Measurements from ENCODE around the gene PDGFC. TPM values are rescaled to one million over a fixed set of nuclear protein-coding genes. Genes with fewer than 3 reads are reported as not detected.
A peak's percentile ranks its signal among the peaks of the same experiment; 100 is the strongest.

The PDGFC gene, protein sequence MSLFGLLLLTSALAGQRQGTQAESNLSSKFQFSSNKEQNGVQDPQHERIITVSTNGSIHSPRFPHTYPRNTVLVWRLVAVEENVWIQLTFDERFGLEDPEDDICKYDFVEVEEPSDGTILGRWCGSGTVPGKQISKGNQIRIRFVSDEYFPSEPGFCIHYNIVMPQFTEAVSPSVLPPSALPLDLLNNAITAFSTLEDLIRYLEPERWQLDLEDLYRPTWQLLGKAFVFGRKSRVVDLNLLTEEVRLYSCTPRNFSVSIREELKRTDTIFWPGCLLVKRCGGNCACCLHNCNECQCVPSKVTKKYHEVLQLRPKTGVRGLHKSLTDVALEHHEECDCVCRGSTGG
- 82.7 TPM for polyA plus RNA-seq (ENCODE audit: insufficient read length)
- long read RNA-seq, donor 1, full-length matches to known transcripts: 15 of 15 reads
- long read RNA-seq, donor 1, partial matches to known transcripts: 0 of 15 reads
- long read RNA-seq, donor 1, other reads (novel, unspliced or antisense): 0 of 15 reads
- long read RNA-seq, donor 2, full-length matches to known transcripts: 7 of 7 reads
- long read RNA-seq, donor 2, partial matches to known transcripts: 0 of 7 reads
- long read RNA-seq, donor 2, other reads (novel, unspliced or antisense): 0 of 7 reads
- long read RNA-seq, donor 3, full-length matches to known transcripts: 5 of 5 reads
- long read RNA-seq, donor 3, partial matches to known transcripts: 0 of 5 reads
- long read RNA-seq, donor 3, other reads (novel, unspliced or antisense): 0 of 5 reads
- long read RNA-seq, donor 4: 0 reads
- long read RNA-seq, donor 5, full-length matches to known transcripts: 10 of 10 reads
- long read RNA-seq, donor 5, partial matches to known transcripts: 0 of 10 reads
- long read RNA-seq, donor 5, other reads (novel, unspliced or antisense): 0 of 10 reads
- long read RNA-seq, donor 6, full-length matches to known transcripts: 9 of 21 reads
- long read RNA-seq, donor 6, partial matches to known transcripts: 12 of 21 reads
- long read RNA-seq, donor 6, other reads (novel, unspliced or antisense): 0 of 21 reads
- long read RNA-seq, donor 7, full-length matches to known transcripts: 13 of 13 reads
- long read RNA-seq, donor 7, partial matches to known transcripts: 0 of 13 reads
- long read RNA-seq, donor 7, other reads (novel, unspliced or antisense): 0 of 13 reads
- long read RNA-seq, donor 8, full-length matches to known transcripts: 6 of 6 reads
- long read RNA-seq, donor 8, partial matches to known transcripts: 0 of 6 reads
- long read RNA-seq, donor 8, other reads (novel, unspliced or antisense): 0 of 6 reads

DNA sequence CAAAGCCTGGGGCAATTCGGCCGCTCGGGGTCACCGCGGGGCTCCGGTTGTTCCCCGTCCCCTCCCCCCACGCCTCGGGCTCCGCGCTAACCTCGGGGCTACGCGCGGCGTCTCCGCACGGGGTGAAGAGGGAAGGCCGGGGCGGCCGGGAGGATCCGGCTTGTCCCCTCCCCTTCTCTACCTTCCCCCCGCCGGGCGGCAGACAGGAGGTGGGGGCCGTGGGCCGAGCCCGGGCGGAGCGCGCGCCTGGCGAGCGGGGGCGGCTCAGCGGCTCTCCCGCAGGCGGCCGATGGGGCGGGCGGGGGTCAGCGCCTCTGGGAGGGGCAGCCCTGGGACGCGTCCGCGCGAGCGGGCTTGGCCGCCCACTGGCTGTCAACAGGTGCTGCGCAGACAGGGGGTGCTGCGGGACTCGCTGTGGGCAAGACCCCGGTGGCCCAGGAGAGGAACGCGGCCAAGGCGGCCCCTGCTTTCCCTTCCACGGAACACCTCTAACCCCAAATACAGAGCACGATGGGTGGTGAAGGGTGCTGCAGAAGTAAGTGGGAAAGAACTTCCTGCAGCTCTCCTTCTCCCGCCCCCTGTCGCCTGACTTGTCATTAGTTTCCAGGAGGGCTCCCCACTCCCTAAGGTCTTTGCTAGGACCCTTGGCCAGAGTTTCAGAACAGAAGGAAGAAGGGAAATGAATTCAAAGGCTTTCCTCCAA, at the start of gene PDGFC:
PDGFC (minus strand) TSS at position 124 of the 703 bp plus-strand sequence. CDS start 896 bp downstream, outside the sequence.
- peak; percentile 79 for DNase-seq

DNA sequence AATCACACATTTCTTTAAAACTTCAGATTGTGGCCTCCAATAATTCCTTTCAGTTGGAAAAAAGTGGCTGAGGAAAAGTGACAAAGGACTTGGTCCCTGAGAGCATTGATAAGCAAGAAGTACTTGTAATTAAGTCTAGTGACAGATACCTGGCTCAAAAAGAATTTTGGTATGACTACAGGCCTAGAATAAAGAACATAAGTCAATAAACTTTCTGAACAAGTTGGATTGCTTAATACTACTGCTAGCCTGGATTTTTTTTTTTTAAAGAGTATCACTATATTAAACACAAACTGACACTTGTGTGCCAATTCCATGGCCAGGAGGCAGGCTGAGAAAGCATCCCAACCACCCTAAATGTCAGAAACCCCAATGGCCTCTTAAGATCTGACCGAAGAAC, 49.3 kb upstream of the PDGFC start:
- no peak for DNase-seq

DNA sequence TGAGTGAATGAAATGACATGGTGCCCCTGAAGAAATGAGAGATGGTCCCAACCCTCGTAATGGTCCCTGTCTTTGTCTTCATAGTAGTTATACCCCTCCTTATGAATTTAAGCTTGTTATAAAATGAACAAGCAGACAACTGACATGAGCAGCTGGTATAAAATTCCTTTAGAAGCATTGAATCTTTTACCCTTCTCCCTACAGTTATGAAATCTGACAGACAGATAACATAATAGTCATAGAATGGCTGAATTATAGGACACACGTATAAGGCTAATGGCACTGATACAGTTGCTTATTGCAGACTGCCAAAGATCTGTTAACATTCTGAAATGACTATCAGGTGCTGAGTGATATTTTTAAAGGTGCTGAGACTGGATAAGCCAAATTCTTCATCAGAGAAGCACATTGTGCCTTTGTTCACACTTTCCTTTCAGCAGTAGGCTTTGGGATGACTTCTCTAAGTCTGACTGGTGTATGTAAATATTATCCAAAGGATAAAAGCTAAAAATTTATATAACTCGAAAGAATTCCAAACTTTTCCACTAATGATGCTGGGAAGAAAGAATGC, 47.4 kb upstream of the PDGFC start:
- DNase-seq: no peak

DNA sequence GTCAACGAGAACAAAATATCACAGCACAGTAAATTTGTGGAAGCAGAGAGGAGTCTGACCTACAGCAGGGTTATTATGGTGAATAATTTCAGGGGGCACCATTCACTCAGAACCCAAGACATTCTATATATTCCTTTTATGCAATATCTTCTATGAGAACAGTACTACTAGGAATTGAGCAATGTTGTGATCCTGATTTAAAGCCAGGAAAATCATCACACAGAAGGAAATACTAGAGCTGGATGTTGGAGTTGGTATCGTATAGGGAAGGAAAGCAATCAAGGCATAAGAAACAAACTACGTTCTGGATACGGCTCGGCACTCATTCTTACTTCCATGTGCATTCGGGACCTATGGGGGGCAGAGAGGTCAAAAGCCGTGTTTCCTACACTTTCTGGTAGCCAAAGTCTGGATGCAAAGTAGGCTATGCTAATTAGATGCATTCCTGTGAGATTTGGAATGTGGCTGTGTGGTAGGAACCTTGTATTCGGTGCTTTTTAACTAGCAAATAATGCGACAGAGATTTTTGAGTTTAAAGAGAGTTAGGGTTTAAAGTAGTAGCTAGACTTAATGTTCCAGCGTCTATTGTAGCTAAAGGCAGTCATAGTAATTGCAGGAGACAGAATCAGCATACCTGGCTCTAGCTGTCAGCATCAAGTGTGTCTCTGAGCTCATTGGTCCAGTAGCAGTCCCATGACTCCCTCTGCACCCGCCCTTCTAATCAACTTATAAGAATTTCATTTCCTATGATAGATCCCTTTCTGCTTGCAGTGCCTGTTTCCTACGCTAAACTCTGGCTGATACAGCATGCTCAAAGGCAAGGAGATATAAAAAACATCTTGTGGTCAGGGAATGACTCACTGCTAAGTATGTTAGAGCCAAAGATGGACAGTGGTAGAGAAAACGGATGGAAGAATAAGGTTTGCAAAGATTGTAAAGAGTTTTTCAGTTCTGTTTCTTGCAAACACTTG, 43.3 kb upstream of the PDGFC start:
- DNase-seq: no peak

DNA sequence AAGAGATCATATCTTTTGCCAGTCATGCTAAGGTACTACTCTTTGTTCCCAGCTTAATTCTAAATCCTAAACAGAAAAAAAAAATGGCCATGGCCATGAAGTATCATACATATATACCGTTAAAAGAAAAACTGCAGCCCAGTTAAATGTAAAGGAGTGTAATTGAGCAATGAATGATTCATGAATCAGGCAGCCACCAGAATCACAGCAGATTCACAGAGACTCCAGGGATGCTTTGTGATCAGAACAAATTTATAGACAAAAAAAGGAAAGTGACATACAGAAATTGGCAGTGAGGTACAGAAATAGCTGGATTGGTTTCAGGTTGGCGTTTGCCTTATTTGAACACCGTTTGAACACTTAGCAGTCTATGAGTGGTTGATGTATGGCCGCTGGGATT, 42.1 kb upstream of the PDGFC start:
- no peak for DNase-seq

DNA sequence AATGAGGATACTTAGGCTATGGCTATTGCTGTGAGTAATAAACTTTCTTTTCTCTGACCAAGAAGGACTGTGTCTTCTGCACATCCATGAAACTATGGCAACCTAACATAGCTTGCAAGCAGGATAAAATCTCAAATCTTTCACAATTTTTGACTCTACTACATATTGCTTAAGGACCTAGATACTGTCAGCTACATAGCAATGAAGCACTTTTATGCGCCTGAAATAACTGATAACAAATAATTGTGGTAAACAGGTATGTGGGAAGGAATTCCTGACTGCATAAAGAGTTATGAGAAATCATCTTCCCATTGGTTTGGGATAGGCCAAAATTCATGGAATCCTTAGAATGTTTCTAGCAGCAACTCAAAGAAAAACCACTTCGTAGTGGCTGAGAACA, 41.2 kb upstream of the PDGFC start:
- DNase-seq: no peak

DNA sequence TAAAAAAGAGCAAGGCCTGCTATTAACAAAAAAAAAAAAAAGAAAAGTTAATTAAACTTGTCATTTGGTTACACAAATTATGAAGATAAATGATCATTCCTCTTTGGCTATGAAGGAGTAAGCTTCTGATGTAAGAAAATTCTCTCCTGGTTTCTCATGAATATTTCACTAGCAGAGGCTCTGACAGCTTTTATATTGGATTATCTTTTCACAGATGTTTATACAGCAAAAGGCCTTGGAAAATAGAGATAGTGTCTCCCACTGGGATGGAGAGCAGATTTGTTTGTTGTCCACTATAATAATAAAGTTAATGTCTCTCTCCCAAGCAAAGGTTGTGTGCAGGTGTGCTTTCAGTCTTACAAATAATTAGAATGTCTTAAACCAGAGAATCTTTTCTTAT, 40.7 kb upstream of the PDGFC start:
- DNase-seq: no peak

DNA sequence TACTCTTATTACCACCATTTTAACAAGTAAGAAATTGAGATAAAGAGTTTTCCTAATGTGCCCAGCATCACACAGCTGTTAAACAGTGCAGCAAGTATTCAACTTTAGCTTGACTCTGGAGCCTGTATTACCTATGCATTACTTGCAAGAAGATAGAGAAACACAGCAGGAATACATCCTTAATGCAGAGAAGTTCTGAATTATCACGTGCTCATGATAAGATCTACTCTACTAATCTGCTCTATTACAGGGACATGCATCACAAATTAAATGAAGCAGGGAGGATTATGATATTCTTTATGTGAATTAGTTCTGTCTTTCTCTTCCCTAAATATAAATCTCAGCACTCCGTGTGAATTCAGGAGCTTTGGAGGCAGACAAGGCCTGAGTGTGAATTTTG, 39.0 kb upstream of the PDGFC start:
- no peak for DNase-seq

DNA sequence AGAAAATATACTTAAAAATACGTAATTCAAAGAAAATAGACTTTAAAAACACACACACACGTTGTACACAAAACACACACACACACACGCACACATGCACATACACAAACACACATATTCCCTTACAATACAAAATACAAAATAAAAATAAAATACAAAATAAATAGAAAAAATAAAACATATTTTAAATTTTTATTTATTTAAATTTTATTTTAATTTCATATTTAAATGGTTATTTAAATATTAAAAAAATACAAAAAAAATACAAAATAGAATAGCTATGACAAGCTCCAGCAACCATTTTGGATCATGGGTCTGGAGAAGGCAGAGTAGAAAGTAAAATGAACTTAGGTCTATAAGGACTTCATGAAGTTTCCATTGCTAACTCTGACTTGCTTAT, 34.2 kb upstream of the PDGFC start:
- no peak for DNase-seq

DNA sequence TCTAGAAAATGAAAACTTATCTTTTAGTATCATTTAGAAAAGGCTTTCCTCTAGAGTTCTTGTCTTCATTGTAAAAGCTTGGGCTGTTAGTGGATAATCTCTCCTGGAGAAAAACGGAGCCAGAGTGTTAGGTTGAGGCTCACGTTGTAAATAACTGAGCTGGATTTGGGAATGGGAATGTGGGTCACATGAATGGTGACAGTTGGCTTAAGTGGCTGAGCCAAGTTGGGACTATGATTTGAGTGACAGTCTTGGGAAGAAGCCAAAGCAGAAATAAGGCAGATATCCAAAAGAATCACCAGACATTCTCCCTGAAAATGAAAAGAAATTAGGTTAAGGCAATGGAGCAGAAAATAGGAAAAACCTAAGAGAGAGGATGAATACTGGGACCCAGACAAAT, 33.6 kb upstream of the PDGFC start:
- DNase-seq: no peak

DNA sequence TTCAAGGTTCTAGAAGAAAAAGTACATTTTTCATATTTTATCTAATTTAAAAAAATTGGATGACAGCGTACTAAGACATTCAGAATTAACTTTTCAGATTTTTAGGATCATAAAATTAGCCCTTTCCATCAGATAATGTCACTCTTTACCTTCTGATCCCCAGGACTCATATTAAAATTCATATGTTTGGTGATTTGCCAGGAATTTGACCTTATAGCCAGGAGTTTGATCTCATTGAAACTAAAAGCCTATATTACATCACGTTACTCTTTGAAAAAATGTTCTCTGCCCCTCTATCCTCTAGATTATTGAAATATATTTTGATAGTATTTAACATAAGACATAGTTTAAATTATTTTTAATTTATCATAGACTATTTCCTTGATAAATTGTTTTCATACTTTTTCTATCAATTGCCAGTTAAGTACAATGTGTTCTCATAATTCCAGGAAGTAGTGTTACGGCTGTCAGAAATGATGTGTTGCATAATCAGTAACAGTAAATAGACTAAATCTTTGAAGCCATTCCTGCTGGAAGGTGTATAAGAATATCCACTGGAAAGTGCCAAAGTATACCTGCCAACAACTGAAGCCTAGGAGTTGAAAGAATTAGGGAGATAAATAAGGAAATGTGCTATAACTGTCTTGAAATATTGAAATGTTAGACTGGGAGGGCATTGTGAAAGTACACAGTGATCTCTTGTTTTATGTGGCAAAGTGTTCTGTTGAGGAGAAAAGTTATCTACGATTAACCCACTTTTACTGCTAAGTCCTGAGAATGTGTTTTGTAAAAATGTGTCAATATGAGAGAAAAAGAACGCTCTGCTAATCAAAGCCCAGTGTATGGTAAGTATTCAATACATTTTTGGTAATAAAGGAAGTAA, 32.9 kb upstream of the PDGFC start:
- no peak for DNase-seq

DNA sequence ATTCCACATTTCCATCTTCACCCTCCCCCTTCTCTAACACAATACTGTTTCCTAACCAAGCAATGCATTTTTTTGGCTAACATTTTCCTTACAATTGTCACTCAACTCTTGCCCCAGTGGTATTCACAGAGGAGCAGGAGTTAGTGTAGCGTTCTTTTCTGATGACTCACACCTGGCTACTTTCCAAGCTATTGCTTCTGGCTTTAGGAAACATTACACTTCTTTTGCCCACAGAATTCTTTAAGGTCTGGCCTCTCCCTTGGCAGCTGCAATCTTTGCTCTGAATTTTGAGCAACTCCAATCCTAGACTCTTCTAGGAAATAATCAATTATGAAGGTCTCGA, 27.5 kb upstream of the PDGFC start:
- DNase-seq: peak; percentile 91

DNA sequence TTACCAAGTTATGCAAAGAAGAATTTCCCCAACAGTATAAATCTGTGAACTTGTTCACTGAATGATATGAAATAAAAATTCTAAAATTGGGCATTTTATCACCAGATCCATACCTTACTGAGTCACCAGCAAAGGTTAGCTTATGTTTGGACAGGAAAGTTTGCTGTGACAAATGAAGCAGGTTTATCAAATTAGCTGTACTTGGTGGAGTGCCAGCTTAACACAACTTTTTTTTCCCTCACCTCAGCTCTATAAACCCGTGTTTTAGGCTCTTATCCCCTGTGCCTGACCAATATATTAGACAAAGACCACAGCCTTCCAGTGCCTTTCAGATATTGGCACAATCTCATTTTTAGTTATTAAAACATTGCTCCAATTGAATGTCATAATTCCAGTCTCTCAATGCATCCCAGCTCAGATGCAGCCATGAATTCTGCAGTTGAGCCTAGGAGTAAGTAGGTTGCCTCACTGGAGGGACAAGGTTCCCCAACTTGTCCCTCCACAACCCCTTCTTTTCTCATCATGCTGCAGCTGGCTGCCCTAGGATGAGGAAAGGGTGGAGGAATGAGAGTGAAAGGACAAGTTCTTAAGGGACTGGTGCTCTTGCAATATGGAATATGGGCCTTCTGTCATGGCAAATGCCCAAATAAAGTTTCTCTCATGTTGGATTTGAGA, 27.0 kb upstream of the PDGFC start:
- DNase-seq: peak; percentile 6

DNA sequence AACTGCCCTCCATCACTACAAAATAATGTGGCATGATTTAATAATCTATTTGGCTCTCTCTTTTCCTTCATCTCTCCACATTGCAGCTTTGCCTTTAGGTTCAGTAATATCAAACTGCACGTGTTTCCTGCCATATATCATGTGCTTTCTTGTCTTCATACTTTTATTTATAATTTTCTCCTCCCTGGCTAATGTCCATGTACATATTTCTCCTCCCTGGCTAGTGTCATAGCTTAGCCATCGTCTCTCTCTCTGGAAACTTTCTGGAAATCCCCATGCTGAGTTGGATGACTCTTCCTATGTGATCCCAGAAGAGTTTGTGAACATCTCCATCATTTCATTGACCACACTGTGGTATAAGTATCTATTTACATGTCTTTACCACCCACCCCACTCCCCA, 21.3 kb upstream of the PDGFC start:
- DNase-seq: no peak

DNA sequence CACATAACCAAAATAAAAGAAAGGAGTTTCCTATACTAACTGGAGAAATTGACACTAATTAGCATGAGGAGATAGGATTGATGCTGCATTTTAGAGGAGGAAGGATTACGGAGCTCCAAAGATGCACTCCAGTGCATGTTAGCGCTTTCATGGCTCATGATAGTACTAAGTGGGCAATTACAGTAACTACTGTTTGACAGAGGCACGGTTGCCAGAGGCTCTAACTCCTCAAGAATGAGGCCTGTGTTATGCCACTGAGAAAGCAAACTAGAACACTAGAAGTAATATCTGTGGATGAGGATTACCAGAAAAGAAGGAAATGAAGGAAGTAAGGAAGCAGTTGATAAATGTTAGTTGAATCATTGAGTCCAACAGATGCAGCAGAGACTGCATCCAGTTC, 19.6 kb upstream of the PDGFC start:
- no peak for DNase-seq

DNA sequence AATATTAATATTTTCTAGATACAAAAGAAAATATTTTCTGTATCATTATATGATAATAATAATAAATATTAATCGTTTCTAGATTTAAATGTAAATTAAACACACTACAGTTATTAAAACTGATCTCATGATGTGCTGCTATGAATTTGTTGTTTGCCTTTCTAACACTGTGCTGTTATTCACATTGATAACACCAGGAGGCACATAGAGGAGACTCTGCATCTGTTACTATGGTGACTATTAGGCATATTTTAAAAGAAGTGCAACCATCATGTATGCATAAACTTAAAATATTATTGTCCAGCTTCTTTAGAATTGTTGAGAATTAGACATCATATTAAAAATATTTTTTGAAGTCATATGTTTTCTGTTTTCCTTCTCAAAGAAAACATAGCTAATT, 11.8 kb upstream of the PDGFC start:
- DNase-seq: no peak

DNA sequence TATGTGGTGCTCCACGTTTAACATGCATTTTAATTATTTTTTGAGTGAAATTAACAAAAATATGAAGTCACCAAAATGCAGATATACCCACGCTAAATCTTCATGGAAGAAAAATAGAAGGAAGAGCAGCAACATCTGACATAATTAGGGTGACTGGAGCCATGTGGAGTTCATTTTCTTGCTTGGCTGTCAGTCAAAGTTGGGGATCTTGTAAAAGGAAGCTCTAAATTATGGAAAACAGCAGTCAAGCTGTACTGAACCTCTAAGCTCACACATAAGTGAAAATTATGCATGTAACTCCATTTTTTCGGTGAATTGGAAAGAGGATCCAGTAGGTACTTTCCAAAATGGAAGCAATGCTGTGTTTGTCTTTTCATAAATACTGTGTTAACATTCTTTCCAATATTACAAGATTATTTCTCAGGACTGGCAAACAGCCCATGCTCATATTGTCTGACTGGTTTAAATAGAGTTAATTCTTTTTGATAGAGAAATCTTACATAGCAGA, 9.7 kb upstream of the PDGFC start:
- DNase-seq: no peak

DNA sequence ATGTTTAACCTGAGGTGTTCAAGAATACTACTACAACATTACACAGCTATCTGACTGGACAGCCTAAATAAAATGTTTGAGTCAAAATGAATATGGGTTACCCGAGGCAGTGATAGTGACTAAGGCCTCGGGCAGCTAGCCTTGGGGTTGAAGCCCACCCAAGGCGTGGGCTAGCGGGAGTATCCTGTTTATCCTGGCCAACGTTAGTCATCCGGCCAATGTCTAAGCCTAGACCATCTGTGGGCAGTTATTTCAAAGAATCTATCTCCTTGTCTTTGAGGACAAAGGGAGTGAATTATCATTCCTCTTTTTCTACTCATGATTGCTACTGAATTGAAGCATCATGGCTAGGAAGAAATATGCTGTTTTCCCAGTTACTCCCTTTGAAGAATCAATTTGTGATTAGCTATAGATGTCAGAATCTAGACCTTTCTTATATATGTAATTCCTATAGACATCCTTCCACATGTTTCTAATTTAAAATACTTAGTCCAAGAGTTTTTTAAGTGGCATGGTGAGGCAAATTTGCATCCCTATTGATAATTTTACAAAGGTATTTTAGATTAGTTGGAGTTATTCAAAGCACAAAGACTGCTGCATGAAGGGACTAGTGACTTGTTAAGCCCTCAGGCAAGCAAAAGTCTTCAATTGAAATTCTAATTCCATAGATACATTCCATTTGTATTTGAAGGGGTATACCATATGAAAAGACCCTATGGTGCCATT, 6.0 kb upstream of the PDGFC start:
- no peak for DNase-seq

Data from left kidney (tissue), 8 donors.